Measurements from ENCODE around the gene ROR1.

Gene ROR1

GRCh38 chr1:64179588-64179987 lies 405.8 kb downstream of the ROR1 start:
- DNase-seq (ENCODE audit: low read depth, low spot score), result no peak
- H3K27ac ChIP-seq, result no peak overlapping the region

DNA sequence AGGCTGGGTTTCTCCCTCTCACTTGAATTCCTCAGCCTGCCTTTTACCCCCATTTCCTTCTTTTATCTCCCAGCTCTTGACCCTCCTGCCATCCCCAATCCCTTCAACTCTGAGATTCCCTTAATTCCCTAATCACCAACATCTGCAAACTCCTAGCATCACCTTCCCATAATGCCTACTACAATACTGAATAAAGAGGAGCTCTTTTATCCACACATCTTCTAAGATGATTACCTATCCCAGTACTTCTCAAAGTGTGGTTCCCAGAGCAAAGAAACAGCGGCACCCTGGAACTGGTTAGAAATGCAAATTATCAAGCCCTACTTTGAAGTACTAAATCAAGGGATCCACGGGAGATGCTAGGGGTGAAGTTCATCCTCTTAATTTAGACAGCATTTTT lies 408.4 kb downstream of the ROR1 start:
- DNase-seq (ENCODE audit: low read depth, low spot score), result no peak
- no peak overlapping the region for H3K27ac ChIP-seq

- H3K27ac ChIP-seq, result peak overlapping the region; percentile 61
- DNase-seq (ENCODE audit: low read depth, low spot score), result no peak
Observed at GRCh38 chr1:64183395-64184002, 409.7 kb downstream of the ROR1 start.

DNA sequence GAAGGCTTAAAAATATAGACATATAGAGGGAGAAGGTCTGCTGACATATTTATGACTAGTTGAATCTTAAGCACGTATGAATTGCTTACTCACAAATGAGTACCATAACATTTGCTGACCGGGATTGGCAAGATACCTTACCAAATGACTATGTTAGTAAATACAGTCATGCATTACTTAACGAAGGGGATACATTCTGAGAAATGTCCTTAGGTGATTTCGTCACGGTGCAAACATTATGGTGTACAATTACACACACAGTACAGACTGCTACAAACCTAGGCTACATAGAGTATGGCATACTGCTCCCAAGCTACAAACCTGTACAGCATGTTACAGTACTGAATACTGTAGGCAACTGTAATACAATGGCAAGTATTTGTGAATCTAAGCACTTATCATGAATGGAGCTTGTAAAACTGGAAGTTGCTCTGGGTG lies 410.2 kb downstream of the ROR1 start:
- H3K27ac ChIP-seq, result peak overlapping the region; percentile 61
- DNase-seq (ENCODE audit: low read depth, low spot score), result peak; percentile 89

DNA sequence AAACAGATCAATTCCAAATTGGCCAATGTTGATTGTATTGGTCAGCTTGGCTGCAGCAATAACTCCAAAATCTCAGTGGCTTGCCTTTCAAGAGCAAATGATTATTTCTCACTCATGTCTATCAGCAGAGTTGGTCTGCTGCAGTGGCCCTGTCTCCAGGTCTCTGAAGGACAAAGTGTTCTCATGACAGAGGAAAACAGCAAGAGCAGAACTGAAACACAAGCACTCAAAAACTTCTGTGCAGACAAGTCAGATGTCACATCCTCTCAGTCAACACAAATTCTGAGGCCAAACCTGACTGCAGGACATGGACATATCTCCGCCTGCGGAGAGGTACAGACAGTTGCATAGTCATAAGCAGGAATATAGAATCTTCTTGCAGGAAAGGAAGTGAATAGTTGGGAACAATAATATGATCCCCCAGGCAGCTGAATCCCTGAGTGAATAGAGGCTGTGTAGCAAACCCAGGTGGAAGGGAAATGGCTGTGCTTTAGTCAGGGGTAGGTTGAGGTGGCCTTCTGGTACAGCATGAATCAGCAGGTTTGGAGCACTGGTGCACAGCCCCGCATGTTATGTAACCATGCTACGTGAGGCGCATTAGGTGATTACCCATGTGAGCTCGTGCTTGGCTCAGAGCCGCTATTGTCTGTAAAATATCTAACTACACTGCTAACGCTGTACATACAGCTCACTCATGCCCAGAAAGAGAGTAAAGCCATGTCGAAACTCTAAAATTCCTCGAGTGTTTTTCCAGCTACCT lies 412.5 kb downstream of the ROR1 start:
- no peak for DNase-seq (ENCODE audit: low read depth, low spot score)
- no peak overlapping the region for H3K27ac ChIP-seq

GRCh38 chr1:64186898-64187280 lies 413.1 kb downstream of the ROR1 start:
- no peak overlapping the region for H3K27ac ChIP-seq
- DNase-seq (ENCODE audit: low read depth, low spot score), result no peak

GRCh38 chr1:64187646-64188045 lies 413.8 kb downstream of the ROR1 start:
- no peak overlapping the region for H3K27ac ChIP-seq
- no peak for DNase-seq (ENCODE audit: low read depth, low spot score)

- H3K27ac ChIP-seq, result no peak overlapping the region
- DNase-seq (ENCODE audit: low read depth, low spot score), result no peak
Observed at GRCh38 chr1:64192290-64192689, 418.5 kb downstream of the ROR1 start.

- no peak for DNase-seq (ENCODE audit: low read depth, low spot score)
- no peak overlapping the region for H3K27ac ChIP-seq
Observed at GRCh38 chr1:64194168-64195080, 420.6 kb downstream of the ROR1 start.

DNA sequence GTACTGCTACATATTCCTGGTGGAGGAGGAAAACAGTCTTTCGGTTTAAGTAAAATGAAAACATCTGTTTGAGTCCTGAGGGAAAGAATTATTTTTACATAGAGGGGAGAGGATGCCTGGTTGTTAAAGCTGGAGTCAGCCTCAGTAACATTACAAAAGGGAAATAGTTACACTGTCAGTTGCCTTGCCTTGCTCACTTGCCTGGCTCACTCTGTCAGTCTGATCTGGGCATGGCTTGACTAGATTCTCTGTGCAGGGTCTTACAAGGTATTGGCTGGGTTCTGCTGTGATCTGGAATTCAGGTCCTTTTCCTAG lies 421.2 kb downstream of the ROR1 start:
- DNase-seq (ENCODE audit: low read depth, low spot score), result no peak
- H3K27ac ChIP-seq, result no peak overlapping the region

GRCh38 chr1:64196074-64196870 lies 422.5 kb downstream of the ROR1 start:
- no peak overlapping the region for H3K27ac ChIP-seq
- DNase-seq (ENCODE audit: low read depth, low spot score), result no peak

DNA sequence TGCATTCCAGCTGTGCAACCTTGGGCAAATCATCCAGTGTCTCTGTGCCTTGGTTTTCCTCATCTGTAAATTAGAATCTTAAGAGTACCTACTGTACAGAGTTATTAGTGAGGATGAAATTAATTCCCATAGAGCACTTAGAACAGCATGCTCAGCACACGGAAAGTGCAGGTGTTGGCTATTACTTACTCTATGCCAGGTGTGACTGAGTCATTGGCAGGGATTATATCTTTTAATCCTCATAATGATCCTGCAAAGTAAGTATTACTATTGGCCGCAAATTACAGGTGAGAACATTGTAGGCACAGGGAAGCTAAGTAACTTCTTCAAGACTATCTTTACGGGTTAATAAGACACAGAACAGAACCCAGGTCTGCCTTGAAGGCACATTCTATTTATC lies 423.3 kb downstream of the ROR1 start:
- no peak overlapping the region for H3K27ac ChIP-seq
- DNase-seq (ENCODE audit: low read depth, low spot score), result no peak

GRCh38 chr1:64199154-64199553 lies 425.3 kb downstream of the ROR1 start:
- no peak overlapping the region for H3K27ac ChIP-seq
- no peak for DNase-seq (ENCODE audit: low read depth, low spot score)

DNA sequence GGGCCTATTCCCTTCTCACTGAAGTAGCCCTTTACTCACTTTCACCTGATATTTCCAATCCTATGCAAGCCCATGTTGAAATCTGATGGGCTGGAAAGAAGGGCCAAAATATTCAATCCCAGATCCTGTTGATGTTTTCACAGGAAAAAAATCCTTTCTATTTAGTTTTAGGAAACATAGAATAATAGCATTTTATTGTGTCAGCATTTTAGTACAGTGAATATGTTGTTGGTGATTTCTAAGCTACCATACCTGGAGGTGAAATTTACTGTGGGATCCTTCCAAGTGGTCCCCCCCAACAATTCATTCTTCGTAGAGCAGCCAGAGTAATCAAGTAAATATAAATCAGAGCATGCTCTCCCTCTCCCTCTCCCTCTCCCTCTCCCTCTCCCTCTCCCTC lies 426.2 kb downstream of the ROR1 start:
- no peak overlapping the region for H3K27ac ChIP-seq
- no peak for DNase-seq (ENCODE audit: low read depth, low spot score)

GRCh38 chr1:64203420-64203819 lies 429.6 kb downstream of the ROR1 start, which contains the start of gene UBE2U:
Gene UBE2U, plus strand, starts transcription at chr1:64203623. Its CDS starts 428 bp downstream, at chr1:64204051.
- DNase-seq (ENCODE audit: low read depth, low spot score), result no peak

GRCh38 chr1:64209221-64209620 lies 435.4 kb downstream of the ROR1 start:
- no peak for DNase-seq (ENCODE audit: low read depth, low spot score)
- H3K27ac ChIP-seq, result no peak overlapping the region

More at GRCh38 chr1:64203420-64203819, 429.6 kb downstream of the ROR1 start, which contains the start of gene UBE2U:
- H3K27ac ChIP-seq, result no peak within 1 kb of the TSS

DNA sequence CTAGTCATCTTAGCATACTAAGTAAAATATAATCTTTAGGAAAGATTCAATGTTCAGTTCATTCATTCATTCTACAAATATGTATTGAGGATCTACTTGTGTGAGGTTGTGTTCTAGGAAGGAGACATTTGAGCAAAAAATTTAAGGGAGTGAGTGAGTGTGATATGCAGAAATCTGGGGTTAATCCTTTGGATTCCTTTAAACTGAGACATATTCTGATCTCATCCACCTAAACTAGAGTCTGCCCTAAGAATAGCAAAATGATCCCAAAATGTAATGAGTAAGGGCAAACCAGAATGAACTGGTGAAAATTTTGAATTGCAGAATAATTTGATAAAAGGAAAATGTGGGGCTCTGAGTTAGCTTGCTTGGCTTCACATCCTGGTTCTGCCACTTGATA lies 438.2 kb downstream of the ROR1 start:
- DNase-seq (ENCODE audit: low read depth, low spot score), result no peak
- no peak overlapping the region for H3K27ac ChIP-seq

GRCh38 chr1:64215576-64215975 lies 441.8 kb downstream of the ROR1 start:
- no peak for DNase-seq (ENCODE audit: low read depth, low spot score)
- H3K27ac ChIP-seq, result no peak overlapping the region

GRCh38 chr1:64220241-64220640 lies 446.4 kb downstream of the ROR1 start:
- DNase-seq (ENCODE audit: low read depth, low spot score), result no peak

More at GRCh38 chr1:64220241-64220640, 446.4 kb downstream of the ROR1 start:
- no peak overlapping the region for H3K27ac ChIP-seq

Data from epithelial cell of prostate (primary cell).